HUES64 (cell line): ENCODE results near the gene IFNL4.
"Not testable (repeated sequence)": the region's sequence is repeated elsewhere in the genome, so short reads cannot be mapped to it uniquely, and the experiment has no call there.

Experiments used
- H3K27ac ChIP-seq: 2 replicates; pipeline ENCODE4 v1.7.0; 2013; ENCODE audit warnings: low read depth, low read length, inconsistent platforms
- H3K27me3 ChIP-seq: 2 replicates; pipeline ENCODE4 v1.6.1; 2013; ENCODE audit warnings: mild to moderate bottlenecking, low read length; ENCODE audit not compliant: insufficient read depth
- H3K36me3 ChIP-seq: 2 replicates; pipeline ENCODE4 v1.6.1; 2013; ENCODE audit warnings: mild to moderate bottlenecking, low read length; ENCODE audit not compliant: insufficient read depth
- H3K4me1 ChIP-seq: 2 replicates; pipeline ENCODE4 v1.6.1; 2013; ENCODE audit warnings: mild to moderate bottlenecking, low read length, moderate library complexity; ENCODE audit not compliant: insufficient read depth
- H3K4me3 ChIP-seq: 2 replicates; pipeline ENCODE4 v1.5.1; 2013; ENCODE audit warnings: mild to moderate bottlenecking, low read length, moderate library complexity
- H3K9ac ChIP-seq: 2 replicates; pipeline ENCODE4 v1.6.1; 2013; ENCODE audit warnings: mild to moderate bottlenecking, low read depth, low read length
- H3K9me3 ChIP-seq: 2 replicates; pipeline ENCODE4 v1.6.1; 2013; ENCODE audit warnings: low read depth, low read length; ENCODE audit not compliant: insufficient read depth
- WGBS: fragments of 150-250, 120-280 bp; methylation state at CpG from one replicate; pipeline ENCODE4 v1.1.7; 2013; ENCODE audit warnings: missing lambda C conversion rate; 5-methylcytosine and 5-hydroxymethylcytosine counted together

The IFNL4 gene

GRCh38 chr19:39270036-39270871 is 21.6 kb upstream of the IFNL4 start:
- Histone ChIP-seq H3K9ac (no peak overlapping the region), H3K36me3 (no peaks in the 10 kb centered on the region), H3K4me3 (no peak overlapping the region), H3K27me3 (peaks cover 20% of the 10 kb centered on the region), H3K4me1 (no peaks in the 10 kb centered on the region), H3K27ac (no peak overlapping the region), H3K9me3 (no peaks in the 10 kb centered on the region; the same call in 1 of the 2 replicates)
- 85% methylated on average over 8 of the region's 9 CpGs for WGBS

GRCh38 chr19:39269369-39269768 is 20.7 kb upstream of the IFNL4 start:
- peaks cover 29% of the 10 kb centered on the region for H3K27me3 ChIP-seq
- not testable (repeated sequence) for H3K4me1 ChIP-seq, H3K36me3 ChIP-seq, H3K4me3 ChIP-seq, H3K9me3 ChIP-seq, H3K9ac ChIP-seq, H3K27ac ChIP-seq
- WGBS: 77% methylated on average over 10 of the region's 10 CpGs

GRCh38 chr19:39268531-39269223 is 20.0 kb upstream of the IFNL4 start:
- 70% methylated on average over 7 of the region's 10 CpGs for WGBS
- not testable (repeated sequence) for H3K27ac ChIP-seq
- H3K27me3 ChIP-seq: peaks cover 36% of the 10 kb centered on the region

GRCh38 chr19:39268085-39268484 is 19.4 kb upstream of the IFNL4 start, which contains the start of gene IFNL2:
Gene IFNL2, plus strand, starts transcription at chr19:39268396. Its CDS starts 173 bp downstream, at chr19:39268569.
- not testable (repeated sequence) for H3K9ac ChIP-seq, H3K27ac ChIP-seq, H3K4me3 ChIP-seq, H3K9me3 ChIP-seq, H3K36me3 ChIP-seq, H3K4me1 ChIP-seq
- peaks cover 42% of the 10 kb centered on the region for H3K27me3 ChIP-seq
- no CpG with 5 or more reads among the region's 1 CpG for WGBS

More at GRCh38 chr19:39268531-39269223, 20.0 kb upstream of the IFNL4 start:
- not testable (repeated sequence) for H3K9ac ChIP-seq, H3K9me3 ChIP-seq, H3K4me1 ChIP-seq, H3K4me3 ChIP-seq, H3K36me3 ChIP-seq

- H3K27me3 ChIP-seq: peaks cover 68% of the 10 kb centered on the region
- H3K4me3 ChIP-seq: peak overlapping the region; percentile 40; the same call in 1 of the 2 replicates
- 34% methylated on average over 39 of the region's 39 CpGs for WGBS
- no peaks in the 10 kb centered on the region; the same call in 1 of the 2 replicates for H3K9me3 ChIP-seq
- no peak overlapping the region for H3K9ac ChIP-seq
- H3K36me3 ChIP-seq: no peaks in the 10 kb centered on the region
- H3K4me1 ChIP-seq: no peaks in the 10 kb centered on the region
- no peak overlapping the region for H3K27ac ChIP-seq
These were observed 16.8 kb upstream of the IFNL4 start for GRCh38 chr19:39265321-39265916.

GRCh38 chr19:39264306-39265290 is 15.9 kb upstream of the IFNL4 start:
- Histone ChIP-seq H3K4me3 (peak overlapping the region; percentile 40), H3K36me3 (no peaks in the 10 kb centered on the region), H3K9me3 (no peaks in the 10 kb centered on the region; the same call in 1 of the 2 replicates), H3K4me1 (no peaks in the 10 kb centered on the region), H3K9ac (no peak overlapping the region), H3K27me3 (peaks cover 75% of the 10 kb centered on the region), H3K27ac (no peak overlapping the region)
- WGBS: 5% methylated on average over 102 of the region's 102 CpGs

GRCh38 chr19:39263912-39264305 is 15.3 kb upstream of the IFNL4 start:
- Histone ChIP-seq H3K9ac (no peak overlapping the region), H3K27ac (no peak overlapping the region), H3K27me3 (peaks cover 75% of the 10 kb centered on the region), H3K36me3 (no peaks in the 10 kb centered on the region), H3K4me1 (no peaks in the 10 kb centered on the region), H3K4me3 (peak overlapping the region; percentile 40), H3K9me3 (no peaks in the 10 kb centered on the region; the same call in 1 of the 2 replicates)
- 12% methylated on average over 17 of the region's 17 CpGs for WGBS

GRCh38 chr19:39262496-39262895 is 13.8 kb upstream of the IFNL4 start:
- peaks cover 72% of the 10 kb centered on the region for H3K27me3 ChIP-seq
- H3K4me3 ChIP-seq: no peak overlapping the region
- WGBS: 87% methylated on average over 4 of the region's 4 CpGs
- no peak overlapping the region for H3K27ac ChIP-seq
- no peaks in the 10 kb centered on the region for H3K4me1 ChIP-seq
- no peaks in the 10 kb centered on the region; the same call in 1 of the 2 replicates for H3K9me3 ChIP-seq
- H3K36me3 ChIP-seq: no peaks in the 10 kb centered on the region
- H3K9ac ChIP-seq: no peak overlapping the region

- 62% methylated on average over 2 of the region's 3 CpGs for WGBS
- H3K4me3 ChIP-seq: no peak overlapping the region
These were observed 13.0 kb upstream of the IFNL4 start for GRCh38 chr19:39261704-39262103.

GRCh38 chr19:39257227-39257626 is 8.6 kb upstream of the IFNL4 start:
- H3K9ac ChIP-seq: no peak overlapping the region
- H3K36me3 ChIP-seq: no peaks in the 10 kb centered on the region
- H3K4me1 ChIP-seq: no peaks in the 10 kb centered on the region
- peaks cover 40% of the 10 kb centered on the region for H3K27me3 ChIP-seq
- no peak overlapping the region for H3K4me3 ChIP-seq
- no peaks in the 10 kb centered on the region for H3K9me3 ChIP-seq
- WGBS: 94% methylated on average over 4 of the region's 4 CpGs
- H3K27ac ChIP-seq: no peak overlapping the region

More at GRCh38 chr19:39261704-39262103, 13.0 kb upstream of the IFNL4 start:
- Histone ChIP-seq H3K9me3 (no peaks in the 10 kb centered on the region; the same call in 1 of the 2 replicates), H3K4me1 (no peaks in the 10 kb centered on the region), H3K36me3 (no peaks in the 10 kb centered on the region), H3K27me3 (peaks cover 66% of the 10 kb centered on the region), H3K9ac (no peak overlapping the region), H3K27ac (no peak overlapping the region)
